HG02759 (cell line): ENCODE data around the gene NEURL1.
"Not testable (repeated sequence)": the region's sequence is repeated elsewhere in the genome, so short reads cannot be mapped to it uniquely, and the experiment has no call there.

Source experiments
- ATAC-seq: cut with Tn5 transposase; IDR thresholded peaks from one replicate; pipeline ENCODE4 v1.9.1; 2021; ENCODE audit warnings: mild to moderate bottlenecking, moderate library complexity; ENCODE audit not compliant: unreplicated experiment

NEURL1 gene

GRCh38 chr10:103512591-103513379 lies 19.3 kb downstream of the NEURL1 start:
- ATAC-seq = no peak

- ATAC-seq = no peak
These were observed 20.0 kb downstream of the NEURL1 start for GRCh38 chr10:103513380-103514060.

DNA sequence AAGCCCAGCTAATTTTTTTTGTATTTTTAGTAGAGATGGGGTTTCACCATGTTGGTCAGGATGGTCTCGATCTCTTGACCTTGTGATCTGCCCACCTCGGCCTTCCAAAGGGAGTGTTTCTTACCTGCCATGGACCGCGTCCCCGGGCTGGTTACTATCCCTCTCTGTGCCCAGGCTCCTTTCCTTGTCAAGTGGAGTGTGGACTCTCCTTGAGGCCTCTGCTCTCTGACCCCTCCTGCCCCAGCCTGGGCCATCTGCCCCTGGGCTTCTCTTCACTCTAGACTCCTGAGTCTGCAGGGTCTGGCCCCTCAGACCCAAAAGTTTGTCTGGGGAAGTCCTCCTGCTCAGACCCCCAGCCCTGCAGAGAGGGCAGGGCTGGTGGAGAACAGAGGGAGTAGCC lies 20.7 kb downstream of the NEURL1 start:
- no peak for ATAC-seq

- no peak for ATAC-seq
These were observed 24.0 kb downstream of the NEURL1 start for GRCh38 chr10:103517234-103518085.

- no peak for ATAC-seq
These were observed 26.3 kb downstream of the NEURL1 start for GRCh38 chr10:103519798-103520197.

DNA sequence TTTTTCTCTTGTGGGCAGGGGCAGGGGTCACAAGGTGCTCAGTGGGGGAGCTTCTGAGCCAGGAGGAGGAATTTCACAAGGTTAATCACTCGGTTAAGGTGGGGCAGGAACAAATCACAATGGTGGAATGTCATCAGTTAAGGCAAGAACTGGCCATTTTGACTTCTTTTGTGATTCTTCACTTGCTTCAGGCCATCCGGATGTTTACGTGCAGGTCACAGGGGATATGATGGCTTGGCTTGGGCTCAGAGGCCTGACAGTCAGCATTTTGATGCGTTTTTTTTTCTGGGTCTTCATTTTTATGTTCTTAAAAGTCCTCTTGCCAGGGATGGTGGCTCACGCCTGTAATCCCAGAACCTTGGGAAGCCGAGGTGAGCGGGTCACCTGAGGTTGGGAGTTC lies 28.5 kb downstream of the NEURL1 start:
- not testable (repeated sequence) for ATAC-seq

GRCh38 chr10:103523683-103524082 lies 30.2 kb downstream of the NEURL1 start:
- ATAC-seq = no peak

DNA sequence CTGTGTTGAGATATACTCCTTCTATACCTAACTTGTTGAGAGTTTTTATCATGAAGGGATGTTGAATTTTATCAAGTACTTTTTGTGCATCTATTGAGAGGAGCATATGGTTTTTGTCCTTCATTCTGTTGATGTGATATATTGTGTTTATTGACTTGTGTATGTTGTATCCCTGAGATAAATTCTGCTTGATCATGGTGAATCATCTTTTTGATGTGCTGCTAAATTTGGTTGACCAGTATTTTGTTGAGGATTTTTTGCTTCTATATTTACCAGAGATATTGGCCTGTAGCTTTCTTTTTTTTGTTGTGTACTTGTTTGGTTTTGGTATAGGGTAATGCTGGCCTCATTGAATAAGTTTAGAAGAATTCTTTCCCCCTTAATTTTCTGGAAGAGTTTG lies 32.4 kb downstream of the NEURL1 start:
- ATAC-seq = no peak

DNA sequence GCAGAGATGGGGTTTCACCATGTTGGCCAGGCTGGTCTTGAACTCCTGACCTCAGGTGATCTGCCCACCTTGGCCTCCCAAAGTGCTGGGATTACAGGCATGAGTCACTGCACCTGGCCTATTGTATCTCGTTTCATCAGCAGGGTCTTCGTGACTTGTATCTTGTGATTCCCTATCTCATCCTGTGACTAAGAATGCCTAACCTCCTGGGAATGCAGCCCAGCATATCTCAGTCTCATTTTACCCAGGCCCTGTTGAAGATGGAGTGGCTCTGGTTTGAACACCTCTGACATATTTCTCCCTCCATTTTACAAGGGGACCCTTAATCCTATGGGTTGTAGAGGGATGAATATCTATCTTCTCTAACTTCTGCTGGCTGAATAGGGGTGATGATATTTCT lies 34.0 kb downstream of the NEURL1 start:
- ATAC-seq = not testable (repeated sequence)

GRCh38 chr10:103528549-103528948 lies 35.0 kb downstream of the NEURL1 start:
- no peak for ATAC-seq

DNA sequence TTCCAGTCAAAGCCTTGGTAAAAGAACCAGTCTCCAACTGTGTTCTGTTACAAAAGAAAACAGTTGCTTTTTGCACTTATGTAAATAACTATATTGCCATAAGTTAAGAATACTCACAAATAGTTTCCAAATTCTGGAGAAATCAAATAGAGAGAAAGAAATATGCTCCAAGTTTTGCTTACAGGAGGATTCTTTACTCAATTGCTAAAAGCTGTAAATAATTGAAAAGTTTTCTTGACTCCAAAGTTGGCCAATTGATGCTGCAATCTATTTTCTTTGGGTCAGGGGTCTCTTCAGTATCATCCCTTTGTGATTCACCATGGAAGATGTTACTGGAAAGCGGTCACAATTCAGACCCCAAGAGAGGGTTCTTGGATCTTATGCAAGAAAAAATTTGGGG lies 36.0 kb downstream of the NEURL1 start:
- ATAC-seq = no peak

- no peak for ATAC-seq
These were observed 40.3 kb downstream of the NEURL1 start for GRCh38 chr10:103533827-103534226.

DNA sequence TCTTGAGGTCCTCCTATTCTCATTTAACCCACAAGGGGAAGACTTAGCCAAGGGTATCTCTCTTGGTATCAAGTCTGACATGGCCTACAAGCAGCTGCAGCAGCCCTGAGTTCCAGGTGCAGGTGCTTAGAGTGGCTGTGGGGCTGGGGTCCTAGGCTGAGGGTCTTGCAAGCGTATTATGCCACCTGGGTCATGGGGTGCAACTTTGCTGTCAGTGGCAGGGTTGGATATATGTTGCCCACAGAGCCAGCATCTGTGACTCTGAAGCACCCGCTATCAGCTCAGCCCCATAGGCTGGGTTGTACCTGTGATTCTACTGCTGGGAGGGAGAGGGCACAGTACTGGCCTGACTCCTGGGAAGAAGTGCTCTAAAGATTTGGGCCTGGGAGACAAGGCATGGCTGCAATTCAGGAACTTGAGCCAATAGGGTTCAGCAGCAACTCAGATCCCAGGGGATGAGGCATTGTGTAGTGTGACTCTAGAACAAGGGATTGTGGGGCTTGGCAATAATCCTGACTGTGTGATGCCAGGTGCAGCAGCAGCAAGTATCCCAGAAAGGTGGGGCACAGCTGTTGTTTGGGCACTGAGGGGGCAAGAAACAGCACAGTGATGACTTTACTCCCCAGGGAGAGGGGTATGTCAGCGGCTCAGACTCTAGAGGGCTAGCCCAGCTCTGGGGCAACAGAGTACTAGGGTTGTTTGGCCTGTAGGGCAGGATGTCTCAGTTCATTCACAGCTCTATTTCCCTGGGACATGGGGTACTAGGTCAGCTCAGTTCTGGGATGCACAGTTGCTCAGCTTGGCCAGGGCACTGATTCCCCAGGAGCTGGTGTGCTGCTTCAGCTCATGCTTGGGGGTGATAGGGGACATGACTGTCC lies 41.4 kb downstream of the NEURL1 start:
- ATAC-seq = no peak

GRCh38 chr10:103535595-103535994 lies 42.1 kb downstream of the NEURL1 start:
- no peak for ATAC-seq

- no peak for ATAC-seq
These were observed 46.2 kb downstream of the NEURL1 start for GRCh38 chr10:103539751-103540150.

DNA sequence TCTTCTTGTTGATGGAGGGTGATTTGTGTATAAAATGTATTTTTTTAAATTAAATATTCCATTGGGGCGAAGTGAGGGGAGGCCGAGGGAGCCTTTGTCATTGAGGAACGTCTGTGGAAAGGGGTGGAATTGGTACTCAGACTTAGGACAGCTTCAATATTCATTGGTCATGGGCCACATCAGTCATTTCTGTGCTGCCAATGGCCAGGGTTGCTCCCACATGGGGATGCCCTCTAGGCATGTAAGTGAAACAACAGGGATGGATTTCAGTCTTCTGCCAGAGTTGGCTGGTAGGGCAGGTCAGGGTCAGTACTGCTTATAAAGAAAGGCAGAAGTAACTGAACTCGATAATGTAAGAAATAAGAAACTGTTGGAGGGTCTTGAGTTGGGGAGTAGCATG lies 47.2 kb downstream of the NEURL1 start:
- ATAC-seq = no peak

- no peak for ATAC-seq
These were observed 48.1 kb downstream of the NEURL1 start for GRCh38 chr10:103541616-103542015.

DNA sequence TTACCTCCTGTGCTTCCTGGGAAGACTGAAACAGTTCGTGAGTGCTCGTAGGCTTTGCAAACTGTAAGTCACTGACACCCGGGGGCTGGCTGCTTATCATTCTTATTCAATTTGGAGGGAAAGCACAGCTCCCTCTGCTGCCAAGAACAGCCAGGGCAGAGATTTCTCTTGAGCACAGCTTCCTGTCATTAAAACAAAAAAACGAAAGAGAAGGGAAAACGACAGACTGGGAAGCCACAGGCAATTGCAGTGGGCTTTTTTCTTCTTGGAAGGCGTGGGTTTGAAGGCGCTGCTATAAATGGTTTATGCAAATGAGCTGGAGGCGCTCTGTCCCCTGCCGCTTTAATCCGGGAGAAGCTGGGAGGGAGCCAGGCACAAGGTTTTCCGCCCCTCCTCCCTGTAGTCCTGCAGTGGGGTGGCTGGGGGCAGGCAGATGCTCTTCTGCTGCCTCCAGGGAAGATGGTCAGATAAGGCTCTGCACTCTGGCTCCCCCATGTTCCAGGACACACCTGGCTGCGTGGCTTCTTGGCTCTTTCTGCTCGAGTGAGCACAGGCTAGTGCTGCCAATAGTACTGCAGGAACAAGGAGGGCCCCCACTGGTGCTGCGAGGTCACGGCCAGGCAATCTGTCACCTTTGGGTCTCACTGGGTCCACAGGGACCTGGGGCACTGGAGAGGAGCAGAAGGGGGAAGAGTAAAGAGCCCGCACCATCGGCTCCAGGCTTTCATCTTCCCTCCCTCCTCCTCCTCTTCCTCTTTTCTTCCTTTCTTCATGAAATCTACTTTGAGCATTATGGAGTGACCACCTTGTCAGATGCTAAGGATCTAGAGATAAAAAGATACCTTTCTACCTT lies 49.5 kb downstream of the NEURL1 start:
- ATAC-seq = no peak

- no peak for ATAC-seq
These were observed 50.4 kb downstream of the NEURL1 start for GRCh38 chr10:103543617-103544525.
